ENCODE data around the gene MXD3.
"Not testable (repeated sequence)": the region's sequence is repeated elsewhere in the genome, so short reads cannot be mapped to it uniquely, and the experiment has no call there.

MXD3 gene

DNA sequence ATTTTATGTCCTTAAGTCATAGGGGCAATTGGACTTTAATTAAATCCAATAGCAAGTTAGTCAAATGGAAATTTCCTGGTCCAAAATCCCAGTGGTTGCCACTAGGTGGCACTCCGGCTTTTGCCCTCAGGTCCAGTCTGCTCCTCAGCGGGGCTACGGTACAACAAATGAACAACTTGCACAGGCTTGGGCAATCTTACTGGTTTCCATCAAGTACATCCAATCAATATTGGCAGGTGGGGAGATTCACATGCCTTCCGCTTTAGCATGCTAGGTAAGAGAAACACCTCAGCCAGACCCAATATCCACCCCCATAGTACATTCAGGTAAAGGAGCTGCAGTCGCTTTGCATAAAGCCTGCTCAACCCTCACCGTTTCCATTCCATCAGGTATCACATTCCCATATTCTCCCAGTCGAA, 6.3 kb upstream of the MXD3 start:
- peak; percentile 35 for DNase-seq

- no peak for DNase-seq
These were observed 4.3 kb upstream of the MXD3 start for GRCh38 chr5:177316005-177316404.

GRCh38 chr5:177315411-177315810, 3.7 kb upstream of the MXD3 start:
- no peak for DNase-seq

GRCh38 chr5:177314376-177315342, 3.0 kb upstream of the MXD3 start:
- DNase-seq: no peak

DNA sequence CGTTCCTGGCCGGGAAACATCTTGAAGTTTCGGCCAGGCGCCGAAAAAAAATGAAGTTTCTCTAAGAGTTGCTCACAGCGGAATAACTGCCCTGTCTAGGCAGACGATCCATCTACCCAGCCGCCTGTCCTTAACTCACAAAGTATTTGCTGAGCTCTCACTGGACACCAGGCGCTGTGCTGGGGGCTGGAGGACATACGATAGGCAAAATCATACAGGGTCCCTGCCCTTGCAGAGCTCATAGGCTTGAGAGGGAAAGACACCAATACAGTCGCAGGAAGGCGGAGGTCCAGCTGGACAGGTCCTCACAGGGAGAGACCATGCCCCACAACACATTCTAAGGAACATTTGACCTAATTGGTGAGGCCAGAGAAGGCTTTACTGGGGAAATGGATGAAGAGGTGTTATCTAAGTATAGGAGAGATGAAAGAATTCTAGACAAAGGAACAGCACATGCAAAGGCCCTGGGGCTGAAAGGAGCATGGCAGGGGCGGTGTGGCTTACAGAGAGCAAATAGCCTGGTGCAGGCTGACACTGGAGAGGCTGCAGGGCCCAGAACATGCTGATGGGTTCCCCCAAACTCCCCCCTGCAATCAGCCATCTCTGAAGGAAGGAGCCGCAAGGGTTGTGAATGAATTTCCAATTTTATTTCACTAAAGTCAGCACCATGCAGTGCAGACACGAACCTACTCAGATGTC, 2.0 kb upstream of the MXD3 start:
- no peak for DNase-seq

DNA sequence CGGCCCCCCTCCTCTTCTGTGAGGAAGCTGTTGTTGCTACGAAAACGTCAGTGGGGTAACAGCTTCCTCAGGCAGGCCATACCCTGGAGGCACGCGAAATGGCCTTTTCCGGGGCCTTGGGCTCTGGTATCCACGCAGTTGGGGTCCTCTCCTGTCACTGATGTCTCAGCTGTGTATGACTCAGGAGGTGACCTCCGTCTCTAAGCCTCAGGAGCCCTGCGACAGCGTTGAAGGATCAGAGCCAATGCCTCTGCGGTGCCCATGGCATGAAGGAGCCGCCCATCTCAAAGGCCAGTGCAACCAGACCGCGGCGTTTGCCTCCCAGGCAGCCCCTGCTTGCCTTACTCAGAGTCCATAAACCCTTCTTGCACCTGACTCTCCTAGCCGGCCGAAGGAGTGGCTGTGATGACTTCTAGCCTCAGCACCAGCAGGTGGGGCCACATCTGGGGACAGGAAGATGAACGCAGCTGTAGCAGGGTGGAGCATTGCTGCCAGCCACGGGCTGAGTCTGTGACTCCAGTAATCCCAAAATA, 1.0 kb upstream of the MXD3 start:
- no peak for DNase-seq

DNA sequence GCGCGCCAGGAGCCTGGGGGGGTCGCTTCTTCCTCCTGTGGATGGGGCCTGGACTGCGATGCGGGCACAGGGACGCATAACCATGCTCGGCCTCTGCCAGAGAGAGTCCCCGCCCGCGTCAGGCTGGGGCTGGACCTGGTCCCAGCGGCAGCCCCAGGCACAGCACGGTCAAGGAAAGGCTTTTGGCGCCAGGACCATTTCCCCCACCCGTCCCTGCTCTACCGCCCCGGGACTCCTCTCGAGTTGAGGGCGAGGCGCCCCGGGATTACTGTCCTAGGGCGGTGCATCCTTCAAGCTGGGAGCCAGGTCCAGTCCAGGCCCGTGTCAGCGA, 341 bp downstream of the MXD3 start:
- DNase-seq: no peak

DNA sequence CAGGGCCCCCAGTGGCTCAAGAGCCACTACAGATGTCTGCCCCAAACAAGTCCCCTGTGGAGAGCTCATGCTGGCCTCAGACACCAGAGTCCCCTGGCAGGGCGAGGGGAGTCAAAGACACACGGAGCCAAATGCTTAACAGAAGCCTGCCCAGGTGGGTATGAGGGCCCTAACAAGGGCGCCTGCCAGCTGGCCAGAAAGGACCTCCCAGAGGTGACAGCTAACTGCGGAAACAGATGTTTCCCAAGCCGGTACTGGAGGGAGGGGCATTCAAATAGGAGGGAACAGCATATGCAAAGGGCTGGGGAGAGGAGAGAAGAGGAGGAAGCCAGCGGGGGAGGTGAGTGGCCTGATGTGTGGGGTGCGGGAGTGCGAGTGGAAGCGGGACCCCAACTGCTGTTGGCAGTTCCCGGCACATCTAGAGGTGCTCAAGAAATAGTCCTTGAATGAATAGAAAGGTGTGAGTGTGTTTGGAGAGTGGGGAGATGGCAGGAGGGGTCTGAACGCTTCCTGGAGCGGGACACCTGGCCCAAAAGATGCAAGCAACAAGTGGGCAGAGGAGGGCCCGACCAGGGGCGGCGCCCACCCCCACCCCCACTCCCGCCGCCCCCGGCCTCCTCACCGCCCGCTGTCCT, 824 bp downstream of the MXD3 start:
- DNase-seq: no peak

GRCh38 chr5:177310332-177310731, 1.4 kb downstream of the MXD3 start:
- DNase-seq: no peak

DNA sequence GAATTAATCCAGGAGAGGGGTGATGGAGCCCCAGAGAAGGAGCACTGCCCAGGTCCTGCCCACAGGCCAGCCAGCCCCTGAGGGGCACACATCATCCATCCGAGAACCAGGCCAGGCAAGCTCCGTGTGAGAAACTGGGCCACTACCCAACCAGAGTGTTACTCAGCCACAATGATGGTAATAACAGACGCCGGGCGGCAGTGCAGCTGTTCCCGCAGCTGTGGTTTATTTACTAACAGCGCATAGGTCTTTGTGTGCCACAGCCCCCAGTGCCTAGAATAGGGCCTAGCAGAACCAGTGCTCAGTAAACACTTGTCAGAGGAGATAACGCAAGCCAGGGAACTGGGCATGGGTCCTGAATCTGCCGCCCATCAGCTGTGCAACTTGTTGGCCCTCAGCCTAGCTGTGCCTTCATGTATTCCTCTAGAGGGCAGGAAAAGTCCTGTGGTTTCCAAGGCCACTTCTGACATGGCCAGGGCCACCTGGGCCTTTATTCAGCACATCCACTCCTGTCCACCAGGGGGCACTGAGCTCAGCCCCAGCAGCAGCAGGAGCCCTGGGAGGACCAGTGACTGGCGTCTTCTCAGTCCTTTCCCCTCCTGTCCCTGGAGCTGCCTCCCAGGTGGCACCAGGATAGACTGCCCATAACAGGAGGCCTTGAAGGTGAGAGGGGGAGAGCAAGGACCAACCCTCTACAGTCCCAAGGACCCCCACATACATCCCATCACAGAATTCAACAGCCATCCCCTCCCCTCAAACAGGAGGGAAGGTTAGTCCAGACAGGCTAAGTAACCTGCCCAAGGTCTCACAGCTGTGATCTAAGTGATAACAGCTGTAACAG, 2.1 kb downstream of the MXD3 start:
- peak; percentile 47 for DNase-seq

- no peak for DNase-seq
These were observed 3.0 kb downstream of the MXD3 start for GRCh38 chr5:177308740-177309139.

- DNase-seq: no peak
These were observed 3.9 kb downstream of the MXD3 start for GRCh38 chr5:177307544-177308363.

DNA sequence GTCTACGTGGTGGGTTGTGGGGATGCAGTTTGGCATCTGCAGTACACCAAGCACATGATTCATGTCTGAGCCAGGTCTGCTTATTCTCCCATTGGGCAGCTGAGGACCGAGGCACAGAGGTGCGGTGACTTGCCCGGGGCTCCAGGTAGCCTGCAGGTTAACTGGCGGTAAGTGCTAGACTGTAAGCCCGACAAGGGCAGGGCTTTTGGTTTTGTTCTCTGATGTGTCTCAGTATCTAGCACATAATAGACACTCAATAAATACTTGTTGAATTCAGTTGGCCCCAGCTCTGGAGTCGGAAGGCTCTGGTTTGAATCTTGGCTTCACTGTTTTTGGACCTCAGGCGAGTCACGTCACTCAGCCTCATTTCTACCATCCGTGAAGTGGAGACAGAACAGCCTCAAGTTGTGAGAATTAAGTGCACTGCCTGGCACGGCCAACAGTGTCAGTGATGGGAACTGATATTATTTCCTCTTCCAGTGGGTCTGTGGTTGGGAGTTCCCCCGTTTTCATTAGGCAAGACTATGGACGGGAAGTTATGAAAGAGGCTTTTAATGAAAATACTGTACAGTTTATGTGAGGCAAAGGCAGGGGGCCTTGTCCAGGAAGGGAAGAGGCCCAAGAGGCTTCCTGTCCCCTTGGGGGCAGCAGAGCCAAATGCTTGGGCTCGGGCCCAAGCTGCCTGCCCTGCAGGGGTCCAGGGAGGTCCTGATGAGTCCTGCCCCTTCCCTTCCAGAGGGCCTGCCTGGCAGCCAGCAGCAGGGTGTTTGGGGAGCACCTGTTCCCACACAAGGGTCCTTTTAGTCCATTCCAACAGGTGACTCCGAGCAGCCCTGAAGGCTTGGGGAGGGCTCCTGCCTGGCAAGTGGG, 4.8 kb downstream of the MXD3 start:
- DNase-seq: no peak

DNA sequence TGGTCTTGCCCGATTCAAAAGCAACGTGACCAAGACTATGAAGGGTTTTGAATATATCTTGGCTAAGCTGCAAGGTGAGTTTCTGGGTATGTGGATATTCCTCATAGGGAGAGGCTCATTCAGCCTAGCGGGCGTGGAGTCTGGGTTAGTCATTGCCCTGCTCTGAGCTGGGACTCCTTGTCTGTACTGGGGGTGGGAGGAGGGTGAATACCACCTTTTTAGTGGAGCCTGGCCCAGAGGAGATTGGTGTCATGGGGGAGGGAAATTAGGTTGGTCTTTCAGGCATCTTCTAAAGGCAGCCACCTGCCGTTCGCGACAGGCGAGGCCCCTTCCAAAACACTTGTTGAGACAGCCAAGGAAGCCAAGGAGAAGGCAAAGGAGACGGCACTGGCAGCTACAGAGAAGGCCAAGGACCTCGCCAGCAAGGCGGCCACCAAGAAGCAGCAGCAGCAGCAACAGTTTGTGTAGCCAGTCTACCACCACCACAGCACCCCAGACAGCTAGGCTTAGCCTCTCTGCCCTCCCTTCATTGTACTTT, 5.5 kb downstream of the MXD3 start:
- DNase-seq: not testable (repeated sequence)

DNA sequence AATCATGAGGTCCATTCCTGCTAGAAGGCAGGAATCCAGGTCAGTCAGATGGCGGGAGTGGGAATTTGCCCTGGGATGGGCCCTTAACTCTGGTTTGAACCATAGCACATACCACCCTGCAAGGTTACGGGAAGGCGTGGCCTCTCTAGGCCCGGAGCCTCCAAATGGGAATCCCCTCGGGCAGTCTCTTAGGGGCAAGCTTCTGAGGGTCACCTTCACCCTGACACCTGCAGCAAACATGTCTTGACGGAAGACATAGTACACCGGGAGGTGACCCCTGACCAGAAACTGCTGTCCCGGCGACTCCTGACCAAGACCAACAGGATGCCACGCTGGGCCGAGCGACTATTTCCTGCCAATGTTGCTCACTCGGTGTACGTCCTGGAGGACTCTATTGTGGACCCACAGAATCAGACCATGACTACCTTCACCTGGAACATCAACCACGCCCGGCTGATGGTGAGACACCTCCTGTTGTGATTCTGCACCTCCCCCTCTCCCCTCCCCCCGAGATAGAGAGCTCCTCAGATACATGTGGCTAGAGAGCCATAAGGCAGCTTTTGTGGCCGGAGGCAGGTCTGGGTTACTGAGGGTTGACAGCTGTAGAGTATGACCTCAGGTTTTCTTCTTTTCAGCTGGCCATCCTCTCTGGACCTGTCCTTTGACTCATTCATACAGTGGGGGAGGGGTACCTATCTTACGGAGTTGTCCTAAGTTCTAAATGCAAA, 7.1 kb downstream of the MXD3 start:
- no peak for DNase-seq

DNA sequence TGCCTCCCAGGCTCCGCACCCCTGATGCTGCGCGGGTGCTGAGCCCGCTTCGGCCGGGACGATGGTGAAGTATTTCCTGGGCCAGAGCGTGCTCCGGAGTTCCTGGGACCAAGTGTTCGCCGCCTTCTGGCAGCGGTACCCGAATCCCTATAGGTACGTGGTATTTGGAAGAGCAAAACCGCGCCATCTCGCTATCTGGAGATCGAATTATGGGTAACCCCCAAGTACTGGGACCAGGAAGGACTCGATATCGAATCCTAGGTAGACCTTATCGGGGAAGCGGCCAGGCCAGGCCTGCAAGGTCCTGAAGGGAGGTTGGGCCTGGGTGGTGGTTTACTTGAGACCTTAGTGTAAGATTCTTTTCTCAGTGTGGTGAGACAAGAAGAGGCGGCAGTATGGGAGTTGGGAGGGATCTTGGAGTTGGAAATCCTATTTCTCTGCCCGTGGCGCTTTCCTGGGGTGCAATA, 7.7 kb downstream of the MXD3 start:
- DNase-seq: no peak

- DNase-seq: peak; percentile 81
These were observed 8.4 kb downstream of the MXD3 start, which contains the start of the genes PRELID1 and RAB24 for GRCh38 chr5:177303121-177303924. TSS of gene PRELID1 (plus strand) at chr5:177303799. CDS start at chr5:177303986, 187 bp downstream. TSS of gene RAB24 (minus strand) at chr5:177303719. CDS start at chr5:177303288, 431 bp downstream.

Measured in NCI-H774 (cell line).